GM19351 (cell line): ENCODE measurements around the gene CCT7.
"Not testable (repeated sequence)": the region's sequence is repeated elsewhere in the genome, so short reads cannot be mapped to it uniquely, and the experiment has no call there.

Experiments used
- ATAC-seq: cut with Tn5 transposase; IDR thresholded peaks from one replicate; pipeline ENCODE4 v1.9.1; 2021; ENCODE audit warnings: mild to moderate bottlenecking, moderate library complexity; ENCODE audit not compliant: unreplicated experiment

The CCT7 gene

GRCh38 chr2:73233932-73234832 is at the start of gene CCT7:
CCT7 (plus strand) TSS chr2:73234308; CDS start chr2:73234379, 71 bp downstream.
- peak; percentile 49 for ATAC-seq

DNA sequence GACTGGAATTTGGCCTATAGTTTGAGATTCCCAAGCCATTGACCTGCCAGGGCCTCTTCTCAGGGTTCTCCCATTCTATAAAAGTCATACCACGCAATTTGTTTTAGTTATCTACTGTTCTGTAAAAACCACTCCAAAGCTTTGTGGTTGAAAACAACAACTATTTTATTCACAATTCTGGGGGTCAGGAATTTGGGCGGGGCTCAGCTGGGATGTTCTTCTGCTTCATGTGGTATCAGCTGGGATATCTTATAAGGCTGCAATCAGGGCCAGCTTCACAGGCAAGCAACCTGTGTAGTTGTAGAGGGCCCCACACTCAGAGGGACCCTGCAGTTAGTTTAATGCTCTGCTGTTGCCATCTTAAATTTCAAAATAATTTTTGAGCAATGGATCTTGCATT is 48.1 kb upstream of the CCT7 start:
- no peak for ATAC-seq

DNA sequence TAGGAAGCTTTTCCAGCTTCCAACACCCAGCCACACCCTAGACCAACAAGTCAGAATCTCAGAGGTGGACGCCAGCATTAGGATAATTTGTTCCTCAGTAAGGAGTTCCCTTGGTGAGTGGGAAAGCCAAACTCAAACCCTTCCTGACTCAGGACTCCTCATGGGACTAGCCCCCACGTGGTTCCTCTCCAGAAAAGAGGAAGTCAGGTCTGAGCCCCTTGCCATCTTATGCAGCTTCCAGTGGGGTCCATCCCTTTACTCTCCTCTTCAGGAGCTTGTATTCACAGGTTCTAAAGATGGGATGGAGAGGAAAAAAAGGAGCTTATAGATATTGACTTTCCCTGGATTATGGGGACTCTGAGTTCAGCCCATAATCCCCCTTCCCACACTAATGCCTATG is 46.6 kb upstream of the CCT7 start:
- no peak for ATAC-seq

DNA sequence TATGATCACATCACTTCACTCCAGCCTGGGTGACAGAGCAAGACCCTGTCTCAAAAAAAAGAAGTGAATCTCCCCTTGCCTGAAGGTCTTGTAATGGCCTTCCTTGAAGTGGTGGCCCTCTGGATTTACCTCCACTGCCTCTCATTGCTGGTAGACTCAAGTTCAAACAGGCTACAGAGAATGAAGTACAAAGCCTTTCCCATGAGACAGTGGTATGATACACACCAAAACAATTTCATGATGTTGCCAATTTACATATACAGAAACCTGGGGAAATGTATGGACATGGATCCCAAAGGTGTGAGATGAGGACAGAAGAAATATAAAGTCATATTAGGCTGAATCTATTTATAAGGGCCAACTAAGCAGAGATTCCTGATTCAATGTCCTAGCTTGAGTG is 36.5 kb upstream of the CCT7 start:
- no peak for ATAC-seq

- not testable (repeated sequence) for ATAC-seq
Observed at GRCh38 chr2:73200281-73200680, 33.8 kb upstream of the CCT7 start.

- ATAC-seq = no peak
Observed at GRCh38 chr2:73202156-73203054, 31.7 kb upstream of the CCT7 start, which contains the start of gene NOTO. NOTO (plus strand) TSS chr2:73202574; CDS start chr2:73202667, 93 bp downstream.

DNA sequence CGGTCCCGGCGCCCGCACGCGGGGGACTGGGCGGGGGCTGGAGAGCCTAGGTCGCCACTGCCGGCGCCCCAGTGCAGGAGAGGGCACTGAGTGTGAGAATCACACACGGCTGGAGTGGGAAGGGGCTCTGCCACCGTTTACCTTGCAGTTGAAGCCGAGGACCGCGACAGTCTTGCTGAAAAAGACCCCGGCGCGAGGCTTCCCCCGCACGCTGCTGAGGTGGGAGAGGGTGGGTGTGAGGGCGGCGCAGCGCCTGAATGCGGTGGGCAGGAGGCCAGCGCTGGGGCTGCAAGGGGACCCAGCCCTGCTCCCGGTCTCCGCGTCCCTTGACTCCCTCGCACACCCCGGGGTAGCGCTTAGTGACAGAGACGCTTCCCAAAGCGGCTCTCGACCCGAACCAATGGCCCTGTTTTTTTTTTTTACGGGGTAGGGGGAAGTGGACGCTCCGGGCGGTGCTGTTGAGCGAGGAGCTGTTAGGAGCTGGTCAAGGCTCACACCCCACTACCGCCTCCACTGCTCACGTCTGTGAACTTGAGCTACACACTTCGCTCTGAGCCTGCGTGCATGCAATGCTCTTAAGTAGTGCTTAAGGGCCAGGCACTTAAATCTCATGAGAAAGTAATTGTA is 30.9 kb upstream of the CCT7 start:
- no peak for ATAC-seq

DNA sequence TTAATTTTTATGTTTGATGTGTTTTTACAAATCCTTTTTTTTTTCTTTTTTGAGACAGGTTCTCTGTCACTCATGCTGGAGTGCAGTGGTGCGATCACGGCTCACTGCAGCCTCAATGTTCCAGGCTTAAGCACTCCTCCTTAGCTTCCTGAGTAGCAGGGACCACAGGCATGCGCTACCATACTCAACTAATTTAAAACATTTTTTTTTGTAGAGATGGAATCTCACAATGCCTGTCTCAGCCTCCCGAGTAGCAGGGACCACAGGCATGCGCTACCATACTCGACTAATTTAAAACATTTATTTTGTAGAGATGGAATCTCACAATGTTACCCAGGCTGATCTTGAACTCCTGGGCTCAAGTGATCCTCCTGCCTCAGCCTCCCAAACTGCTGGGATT is 28.5 kb upstream of the CCT7 start:
- ATAC-seq = no peak

DNA sequence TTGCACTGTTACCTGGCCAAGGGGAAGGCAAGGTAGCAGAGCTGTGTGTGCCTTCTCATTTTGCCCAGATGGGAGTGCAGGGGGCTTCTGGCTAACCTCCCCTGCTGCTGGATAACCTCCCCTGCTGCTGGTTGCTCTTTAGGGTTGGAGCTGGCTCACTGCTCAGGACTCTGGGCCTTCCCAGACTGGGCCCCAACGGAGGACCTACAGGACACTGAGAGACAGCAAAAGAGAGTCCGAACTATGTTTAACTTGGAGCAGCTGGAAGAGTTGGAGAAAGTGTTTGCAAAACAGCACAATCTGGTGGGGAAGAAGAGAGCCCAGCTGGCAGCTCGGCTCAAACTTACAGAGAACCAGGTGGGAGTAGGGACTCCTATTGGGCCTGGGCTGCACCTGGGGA is 25.9 kb upstream of the CCT7 start:
- no peak for ATAC-seq

DNA sequence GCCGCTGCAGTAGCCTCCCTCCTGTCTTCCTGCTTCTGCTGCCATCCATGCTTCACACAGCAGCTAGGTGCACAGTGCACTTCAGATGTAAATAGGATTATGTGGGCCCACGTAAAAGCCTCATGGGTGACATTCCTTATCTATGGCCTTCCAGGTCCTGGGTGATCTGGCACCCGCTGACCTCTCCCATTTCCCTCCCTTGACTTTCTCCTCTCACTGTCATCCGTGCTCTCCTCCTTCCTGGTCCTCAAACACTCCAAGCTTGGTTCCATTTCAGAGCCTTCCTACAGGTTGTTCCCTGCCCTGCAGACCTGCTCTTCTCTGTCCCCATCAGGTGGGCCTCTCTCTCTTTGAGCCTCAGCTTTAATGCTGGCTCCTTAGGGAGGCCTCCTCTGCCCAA is 24.1 kb upstream of the CCT7 start:
- ATAC-seq = no peak

DNA sequence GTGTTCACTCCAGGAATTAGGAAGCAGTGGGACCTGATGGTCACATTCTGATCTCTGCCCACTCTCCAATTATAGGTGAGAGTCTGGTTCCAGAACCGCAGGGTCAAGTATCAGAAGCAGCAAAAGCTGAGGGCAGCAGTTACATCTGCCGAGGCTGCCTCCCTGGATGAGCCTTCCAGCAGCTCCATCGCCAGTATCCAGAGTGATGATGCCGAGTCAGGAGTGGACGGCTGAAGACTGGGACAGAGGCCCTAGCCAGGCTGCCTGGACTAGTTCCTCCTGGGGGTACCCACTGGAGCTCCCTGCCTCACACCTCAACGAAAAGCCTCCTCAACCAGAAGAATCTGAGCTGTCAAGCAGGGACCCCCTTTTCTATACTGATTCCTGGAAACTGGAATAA is 23.4 kb upstream of the CCT7 start:
- ATAC-seq = no peak

GRCh38 chr2:73212098-73212447 is 22.0 kb upstream of the CCT7 start:
- no peak for ATAC-seq

GRCh38 chr2:73212448-73213176 is 21.5 kb upstream of the CCT7 start:
- peak; percentile 78 for ATAC-seq

GRCh38 chr2:73214120-73215035 is 19.7 kb upstream of the CCT7 start, which contains the start of gene SMYD5:
SMYD5 (plus strand) TSS chr2:73214245; CDS start chr2:73214267, 22 bp downstream.
- peak; percentile 85 for ATAC-seq

GRCh38 chr2:73215254-73215653 is 18.9 kb upstream of the CCT7 start:
- ATAC-seq = no peak

DNA sequence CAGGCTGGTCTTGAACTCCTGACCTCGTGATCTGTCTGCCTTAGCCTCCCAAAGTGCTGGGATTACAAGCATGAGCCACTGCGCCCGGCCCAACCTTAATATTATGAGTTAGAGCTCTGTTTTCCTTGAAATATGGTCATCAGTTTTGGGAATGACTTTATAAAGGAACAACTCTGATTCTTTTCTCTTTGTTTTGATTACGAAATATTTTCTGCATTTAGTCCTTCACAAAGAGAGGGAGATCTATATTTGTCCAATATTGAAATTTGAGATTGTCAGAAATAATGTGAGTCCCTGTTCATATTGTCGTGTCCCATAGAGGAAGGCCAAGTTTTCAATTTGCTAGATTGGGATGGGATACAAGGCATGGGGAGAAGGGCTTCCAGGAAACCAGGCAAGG is 16.9 kb upstream of the CCT7 start:
- no peak for ATAC-seq

- ATAC-seq = no peak
Observed at GRCh38 chr2:73217826-73218225, 16.3 kb upstream of the CCT7 start.

- no peak for ATAC-seq
Observed at GRCh38 chr2:73218298-73218697, 15.8 kb upstream of the CCT7 start.

DNA sequence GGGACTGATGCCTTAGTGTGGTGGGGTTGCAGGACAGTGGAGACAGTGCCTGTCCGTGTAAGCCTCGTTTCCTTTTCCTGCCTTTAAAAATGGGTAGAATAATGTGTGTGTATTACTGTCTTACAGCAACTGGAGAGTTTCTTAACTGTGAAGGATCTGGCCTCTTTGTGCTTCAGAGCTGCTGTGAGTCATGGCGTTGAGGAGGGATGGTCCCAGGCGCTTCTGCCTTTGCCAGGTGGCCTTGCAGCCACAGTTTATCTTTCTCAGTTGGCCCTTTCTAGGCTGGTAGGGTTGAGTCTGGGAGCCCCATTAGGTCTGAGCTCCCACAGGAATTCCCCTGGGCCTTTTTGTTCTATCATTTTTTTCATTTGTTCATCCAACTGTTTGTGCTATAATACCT is 10.3 kb upstream of the CCT7 start:
- ATAC-seq = no peak
